Cardiac muscle cell (in vitro differentiated cells and primary cell): Measurements from ENCODE around the gene LPIN2. TPM values are rescaled to one million over a fixed set of nuclear protein-coding genes. Genes with fewer than 3 reads are reported as not detected.

Experiments used
- DNase-seq, 2 donors: peaks; one replicate each; pipeline versions ENCODE4 v3.0.0 to v3.0.0-alpha.2; 2010 to 2017; ENCODE audit warnings: low read depth in 1 of 2, low spot score in 1 of 2
- H3K27ac ChIP-seq: fragments of 200-600 bp; sonication (generic); 2 replicates; pipeline ENCODE4 v1.5.1; 2016
- H3K27me3 ChIP-seq: fragments of 200-600 bp; sonication (generic); 2 replicates; pipeline ENCODE4 v1.6.0; 2016; ENCODE audit warnings: control low read depth
- H3K36me3 ChIP-seq: fragments of 200-600 bp; sonication (generic); 2 replicates; pipeline ENCODE4 v1.5.1; 2016; ENCODE audit warnings: control low read depth
- H3K4me1 ChIP-seq: fragments of 200-600 bp; sonication (generic); 2 replicates; pipeline ENCODE4 v1.8.1; 2017; ENCODE audit warnings: low read depth, mild to moderate bottlenecking, mixed run types
- H3K4me3 ChIP-seq: fragments of 200-600 bp; sonication (generic); 2 replicates; pipeline ENCODE4 v1.5.1; 2016; ENCODE audit warnings: mild to moderate bottlenecking
- H3K9me3 ChIP-seq: fragments of 200-600 bp; sonication (generic); 2 replicates; pipeline ENCODE4 v1.5.1; 2017; ENCODE audit warnings: low read depth, mild to moderate bottlenecking, control low read depth
- CTCF ChIP-seq: IDR thresholded peaks from 2 replicates; pipeline ENCODE4 v1.5.1; 2012; ENCODE audit warnings: low read depth, mild to moderate bottlenecking, low read length
- polyA plus RNA-seq: library from polyadenylated mRNA; unstranded; fragments of >200 nt; fragmentation: Nextera tagmentation; extraction: Ambion mirVana; gene quantifications from 2 replicates; pipeline ENCODE4 v1.2.1, GENCODE V29; 2016
- total RNA-seq: library from RNA; depleted of rRNA; stranded (reverse); fragments of >200 nt; gene quantifications from 2 replicates; pipeline ENCODE4 v1.2.3, GENCODE V29; 2016

LPIN2 gene, protein sequence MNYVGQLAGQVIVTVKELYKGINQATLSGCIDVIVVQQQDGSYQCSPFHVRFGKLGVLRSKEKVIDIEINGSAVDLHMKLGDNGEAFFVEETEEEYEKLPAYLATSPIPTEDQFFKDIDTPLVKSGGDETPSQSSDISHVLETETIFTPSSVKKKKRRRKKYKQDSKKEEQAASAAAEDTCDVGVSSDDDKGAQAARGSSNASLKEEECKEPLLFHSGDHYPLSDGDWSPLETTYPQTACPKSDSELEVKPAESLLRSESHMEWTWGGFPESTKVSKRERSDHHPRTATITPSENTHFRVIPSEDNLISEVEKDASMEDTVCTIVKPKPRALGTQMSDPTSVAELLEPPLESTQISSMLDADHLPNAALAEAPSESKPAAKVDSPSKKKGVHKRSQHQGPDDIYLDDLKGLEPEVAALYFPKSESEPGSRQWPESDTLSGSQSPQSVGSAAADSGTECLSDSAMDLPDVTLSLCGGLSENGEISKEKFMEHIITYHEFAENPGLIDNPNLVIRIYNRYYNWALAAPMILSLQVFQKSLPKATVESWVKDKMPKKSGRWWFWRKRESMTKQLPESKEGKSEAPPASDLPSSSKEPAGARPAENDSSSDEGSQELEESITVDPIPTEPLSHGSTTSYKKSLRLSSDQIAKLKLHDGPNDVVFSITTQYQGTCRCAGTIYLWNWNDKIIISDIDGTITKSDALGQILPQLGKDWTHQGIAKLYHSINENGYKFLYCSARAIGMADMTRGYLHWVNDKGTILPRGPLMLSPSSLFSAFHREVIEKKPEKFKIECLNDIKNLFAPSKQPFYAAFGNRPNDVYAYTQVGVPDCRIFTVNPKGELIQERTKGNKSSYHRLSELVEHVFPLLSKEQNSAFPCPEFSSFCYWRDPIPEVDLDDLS
- total RNA-seq (29.2 and 50.8 TPM in 2 replicates), polyA plus RNA-seq (18.1 and 27.4 TPM in 2 replicates)

DNA sequence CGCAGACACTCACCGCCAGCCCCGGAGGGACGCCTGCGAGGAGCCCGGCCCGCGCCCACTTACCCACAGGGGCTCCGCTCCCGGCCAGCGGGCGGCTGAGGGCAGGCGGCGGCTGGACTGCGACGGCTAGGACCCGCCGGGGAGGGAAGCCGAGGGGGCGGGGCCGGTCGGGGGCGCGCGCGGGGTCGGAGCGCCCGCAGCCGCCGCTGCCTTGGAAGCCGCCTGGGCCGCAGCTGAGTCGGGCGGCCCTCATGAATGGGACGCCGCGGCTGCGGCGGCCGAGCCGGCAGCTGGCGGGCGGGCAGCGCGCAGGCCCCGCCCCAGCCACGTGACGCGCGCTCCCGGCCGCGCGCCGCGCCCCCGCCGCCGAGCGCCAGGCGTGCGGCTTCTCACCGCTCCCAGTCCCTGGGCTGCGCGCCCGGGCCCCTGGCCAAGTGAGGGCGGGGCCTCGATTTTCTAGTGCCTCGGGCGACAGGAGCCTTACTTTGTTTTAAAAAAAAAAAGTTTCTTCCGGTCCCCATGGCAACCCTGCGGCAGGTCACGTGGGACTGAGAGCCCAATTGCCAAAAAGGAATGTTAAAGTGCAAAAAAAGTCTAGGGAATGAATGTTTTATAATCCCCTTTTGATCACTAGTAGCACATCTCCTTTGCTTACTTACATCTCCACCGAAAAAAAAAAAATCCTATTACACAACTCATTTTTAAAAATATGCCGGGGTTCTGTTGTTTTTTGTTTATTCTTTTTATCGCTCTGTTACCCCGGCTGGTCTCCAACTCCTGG is at the start of gene LPIN2:
LPIN2 (minus strand) TSS at position 121 of the 781 bp plus-strand sequence. CDS start 52,304 bp downstream, outside the sequence.
- peaks cover 10% of the 10 kb centered on the region for H3K4me1 ChIP-seq
- no peaks in the 10 kb centered on the region for H3K9me3 ChIP-seq
- H3K36me3 ChIP-seq, result peaks cover 9% of the 10 kb centered on the region
- DNase-seq, result peak; percentile 97 to 99
- peak within 1 kb of the TSS; percentile 98 for H3K27ac ChIP-seq
- peak within 1 kb of the TSS; percentile 80 for H3K4me3 ChIP-seq
- TF ChIP-seq CTCF, result no peak
- H3K27me3 ChIP-seq, result no peaks in the 10 kb centered on the region

DNA sequence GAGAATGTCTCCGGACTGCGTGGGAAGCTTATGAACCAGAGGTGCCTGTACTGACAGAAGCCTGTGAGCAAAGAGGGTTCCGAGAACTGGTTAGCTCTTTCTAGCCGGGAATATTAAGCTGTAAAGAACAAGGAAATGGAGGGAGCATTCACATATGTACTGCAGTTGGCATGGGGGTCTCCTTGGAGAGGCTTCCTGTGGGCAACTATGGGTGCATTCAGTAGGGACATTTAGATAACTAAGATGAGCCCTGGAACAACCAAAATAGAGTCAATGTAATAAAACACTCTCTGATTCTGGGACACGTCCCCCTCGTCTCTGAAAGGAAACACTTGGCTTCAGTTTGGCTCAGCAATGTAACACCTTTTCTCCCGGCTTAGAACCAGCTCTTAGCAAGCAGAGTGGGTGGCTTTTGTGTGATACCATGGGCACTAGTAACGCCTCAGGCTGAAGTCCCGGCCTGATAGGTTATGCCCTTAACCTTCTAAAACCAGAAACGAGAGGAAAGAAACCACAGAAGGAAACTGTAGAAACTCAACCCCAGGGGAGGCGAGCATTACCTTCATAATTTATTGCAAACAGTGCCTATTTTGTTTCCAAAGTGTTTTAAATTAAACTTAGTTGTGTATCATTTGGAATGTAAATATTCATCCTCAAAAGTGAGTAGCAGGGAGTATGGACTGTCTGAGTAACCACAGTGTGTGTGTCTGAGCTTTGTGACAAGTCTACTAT is 48.8 kb upstream of the LPIN2 start:
- Histone ChIP-seq H3K4me1 (no peaks in the 10 kb centered on the region), H3K27me3 (no peaks in the 10 kb centered on the region), H3K27ac (no peak overlapping the region), H3K9me3 (no peaks in the 10 kb centered on the region), H3K36me3 (peaks cover 6% of the 10 kb centered on the region), H3K4me3 (no peak overlapping the region)
- no peak for DNase-seq
- no peak for TF ChIP-seq CTCF

GRCh38 chr18:3060667-3061580 is 48.0 kb upstream of the LPIN2 start:
- Histone ChIP-seq H3K9me3 (no peaks in the 10 kb centered on the region), H3K4me3 (no peak overlapping the region), H3K27me3 (no peaks in the 10 kb centered on the region), H3K36me3 (no peaks in the 10 kb centered on the region), H3K27ac (no peak overlapping the region), H3K4me1 (no peaks in the 10 kb centered on the region)
- no peak for TF ChIP-seq CTCF
- DNase-seq, result no peak

GRCh38 chr18:3059272-3059671 is 46.3 kb upstream of the LPIN2 start:
- Histone ChIP-seq H3K27ac (no peak overlapping the region), H3K4me1 (no peaks in the 10 kb centered on the region), H3K9me3 (no peaks in the 10 kb centered on the region), H3K27me3 (no peaks in the 10 kb centered on the region), H3K36me3 (no peaks in the 10 kb centered on the region), H3K4me3 (no peak overlapping the region)
- DNase-seq, result no peak
- TF ChIP-seq CTCF, result no peak
